H1 (cell line): Measurements from ENCODE around the gene KHDRBS1. TPM values are rescaled to one million over a fixed set of nuclear protein-coding genes. Genes with fewer than 3 reads are reported as not detected.

ENCODE experiments used
- CTCF ChIA-PET: fragments of 300-600 bp; sonication (Branson Sonifier 250); formaldehyde crosslinking; loops from one replicate; lab custom pipeline; 2021; ENCODE audit not compliant: partially characterized antibody; lab: Charles Lee
- POLR2A ChIA-PET: fragments of 300-600 bp; sonication (Branson Sonifier 250); formaldehyde crosslinking; loops from one replicate; lab custom pipeline; 2021; ENCODE audit warnings: inconsistent platforms; ENCODE audit not compliant: partially characterized antibody; lab: Charles Lee
- DNase-seq, 2 experiments: peaks; one replicate each; pipeline versions ENCODE4 v3.0.0 to v3.0.0-alpha.2; 2010 to 2022; ENCODE audit warnings: low spot score in 2 of 2, low read depth in 1 of 2, mixed read lengths in 1 of 2
- FAIRE-seq: peaks from 2 replicates; lab custom pipeline; 2011; peaks lifted over from hg19 to GRCh38; lab: Jason Lieb, UNC
- H2AFZ ChIP-seq: 2 replicates; pipeline ENCODE4 v1.8.1; 2012; ENCODE audit warnings: low read length, inconsistent platforms
- H2AK5ac ChIP-seq: 2 replicates; pipeline ENCODE4 v1.6.1; 2013; ENCODE audit warnings: low read depth, low read length
- H2BK120ac ChIP-seq: replicated peaks from 2 replicates; pipeline ENCODE3; 2013; ENCODE audit warnings: low read depth, low read length, inconsistent platforms
- H2BK12ac ChIP-seq: 2 replicates; pipeline ENCODE4 v1.6.1; 2013; ENCODE audit warnings: low read depth, low read length
- H2BK15ac ChIP-seq: 2 replicates; pipeline ENCODE4 v1.6.1; 2013; ENCODE audit warnings: low read length
- H2BK20ac ChIP-seq: 2 replicates; pipeline ENCODE4 v1.6.1; 2013; ENCODE audit warnings: low read length
- H2BK5ac ChIP-seq: 2 replicates; pipeline ENCODE4 v1.6.1; 2013; ENCODE audit warnings: low read depth, low read length
- H3K14ac ChIP-seq: 2 replicates; pipeline ENCODE4 v1.6.1; 2013; ENCODE audit warnings: inconsistent platforms; ENCODE audit not compliant: insufficient read length
- H3K18ac ChIP-seq: 2 replicates; pipeline ENCODE4 v1.6.1; 2013; ENCODE audit warnings: low read length; ENCODE audit errors: extremely low read depth
- H3K23ac ChIP-seq: 2 replicates; pipeline ENCODE4 v1.6.1; 2013; ENCODE audit warnings: inconsistent platforms; ENCODE audit not compliant: insufficient read length
- H3K23me2 ChIP-seq: 2 replicates; pipeline ENCODE4 v1.6.1; 2013; ENCODE audit warnings: low read depth, low read length
- H3K27ac ChIP-seq: 2 replicates; pipeline ENCODE4 v1.6.1; 2011; ENCODE audit warnings: low read depth, low read length, inconsistent platforms
- H3K27me3 ChIP-seq, 4 experiments: replicated peaks in 1 of 4; 1 replicate in 1 of 4; 2 replicates in 3 of 4; pipeline versions ENCODE4 v1.6.1 to v1.8.1; 2011 to 2013; ENCODE audit warnings: low read length in 3 of 4, mild to moderate bottlenecking in 3 of 4, inconsistent platforms in 2 of 4, mixed read lengths in 2 of 4, moderate library complexity in 1 of 4; ENCODE audit not compliant: control insufficient read depth in 3 of 4, insufficient read depth in 3 of 4; ENCODE audit errors: extremely low read depth in 1 of 4
- H3K36me3 ChIP-seq, 4 experiments: 2 replicates each; pipeline versions ENCODE4 v1.6.1 to v1.8.1; 2011 to 2013; ENCODE audit warnings: mild to moderate bottlenecking in 4 of 4, low read length in 3 of 4, moderate library complexity in 2 of 4, control low read depth in 1 of 4, inconsistent platforms in 1 of 4; ENCODE audit not compliant: insufficient read depth in 4 of 4, control insufficient read depth in 2 of 4
- H3K4ac ChIP-seq: replicated peaks from 2 replicates; pipeline ENCODE3; 2013; ENCODE audit warnings: low read length, low read depth, mixed read lengths, inconsistent platforms; ENCODE audit not compliant: insufficient read length
- H3K4me1 ChIP-seq, 4 experiments: replicated peaks in 1 of 4; 1 replicate in 1 of 4; 2 replicates in 3 of 4; pipeline versions ENCODE4 v1.6.1 to v1.8.1; 2011 to 2013; ENCODE audit warnings: low read length in 3 of 4, inconsistent platforms in 2 of 4, mixed read lengths in 1 of 4; ENCODE audit not compliant: insufficient read depth in 4 of 4, control insufficient read depth in 3 of 4
- H3K4me2 ChIP-seq, 2 experiments: 2 replicates each; pipeline versions ENCODE4 v1.6.1 to v1.8.1; 2011 to 2013; ENCODE audit warnings: low read depth in 2 of 2, low read length in 2 of 2, control low read depth in 1 of 2, inconsistent platforms in 1 of 2, mild to moderate bottlenecking in 1 of 2; ENCODE audit not compliant: insufficient read depth in 1 of 2
- H3K4me3 ChIP-seq, 4 experiments: fragments of 200-600, 300-600 bp in 1 of 4; sonication (generic), shearing (Covaris generic), sonication (Bioruptor Twin) in 1 of 4; 2 replicates each; pipeline versions ENCODE4 v1.5.1 to v1.8.1; 2011 to 2016; ENCODE audit warnings: low read length in 4 of 4, low read depth in 3 of 4, control low read depth in 2 of 4, inconsistent platforms in 2 of 4, mild to moderate bottlenecking in 2 of 4, mixed read lengths in 1 of 4, moderate library complexity in 1 of 4; ENCODE audit not compliant: insufficient read depth in 2 of 4; ENCODE audit errors: extremely low read depth in 1 of 4
- H3K56ac ChIP-seq: replicated peaks from 2 replicates; pipeline ENCODE3; 2013; ENCODE audit warnings: low read depth, mild to moderate bottlenecking, mixed read lengths, low read length, inconsistent platforms; ENCODE audit not compliant: insufficient read length
- H3K79me1 ChIP-seq: 2 replicates; pipeline ENCODE4 v1.6.1; 2013; ENCODE audit warnings: low read depth, low read length, control low read depth
- H3K79me2 ChIP-seq, 2 experiments: 2 replicates each; pipeline versions ENCODE4 v1.6.1 to v1.8.1; 2012 to 2013; ENCODE audit warnings: low read length in 2 of 2, mild to moderate bottlenecking in 2 of 2, inconsistent platforms in 1 of 2; ENCODE audit not compliant: insufficient read depth in 2 of 2, control insufficient read depth in 1 of 2
- H3K9ac ChIP-seq, 4 experiments: replicated peaks in 1 of 4; 1 replicate in 1 of 4; 2 replicates in 3 of 4; pipeline versions ENCODE4 v1.6.1 to v1.8.1; 2011 to 2013; ENCODE audit warnings: low read depth in 3 of 4, low read length in 3 of 4, control low read depth in 2 of 4, mild to moderate bottlenecking in 2 of 4, moderate library complexity in 2 of 4, inconsistent platforms in 1 of 4; ENCODE audit errors: extremely low read depth in 1 of 4
- H3K9me3 ChIP-seq, 2 experiments: 2 replicates each; pipeline versions ENCODE4 v1.6.1 to v1.8.1; 2012 to 2013; ENCODE audit warnings: mild to moderate bottlenecking in 2 of 2, moderate library complexity in 2 of 2, control low read depth in 1 of 2, inconsistent platforms in 1 of 2, low read depth in 1 of 2, low read length in 1 of 2, mixed read lengths in 1 of 2; ENCODE audit not compliant: insufficient read depth in 2 of 2
- H4K20me1 ChIP-seq, 2 experiments: replicated peaks in 1 of 2; 2 replicates each; pipeline versions ENCODE3 to v1.8.1; 2011 to 2013; ENCODE audit warnings: inconsistent platforms in 2 of 2, low read length in 2 of 2, mild to moderate bottlenecking in 1 of 2; ENCODE audit not compliant: insufficient read depth in 2 of 2, control insufficient read depth in 1 of 2
- H4K5ac ChIP-seq: 2 replicates; pipeline ENCODE4 v1.6.1; 2013; ENCODE audit warnings: low read length, low read depth, mixed read lengths, inconsistent platforms; ENCODE audit not compliant: insufficient read length
- H4K8ac ChIP-seq: 2 replicates; pipeline ENCODE4 v1.8.0; 2013; ENCODE audit warnings: mild to moderate bottlenecking, moderate library complexity, low read length, inconsistent platforms; ENCODE audit not compliant: insufficient read depth; ENCODE audit errors: extremely low read depth
- H4K91ac ChIP-seq: replicated peaks from 2 replicates; pipeline ENCODE3; 2013; ENCODE audit warnings: low read length, mixed read lengths, inconsistent platforms; ENCODE audit not compliant: insufficient read length
- GABPA ChIP-seq: IDR thresholded peaks from 2 replicates; pipeline ENCODE4 v1.6.1; 2011; ENCODE audit warnings: mild to moderate bottlenecking, low read length, moderate library complexity, borderline replicate concordance; ENCODE audit not compliant: insufficient read depth
- GTF2F1 ChIP-seq: IDR thresholded peaks from 2 replicates; pipeline ENCODE4 v1.6.1; 2012; ENCODE audit warnings: low read depth, low read length, improper control_type of control experiment, borderline replicate concordance
- JUND ChIP-seq: IDR thresholded peaks from 2 replicates; pipeline ENCODE4 v1.6.1; 2011; ENCODE audit warnings: mild to moderate bottlenecking, improper control_type of control experiment, low read length
- POLR2A ChIP-seq, 2 experiments: IDR thresholded peaks; 1 replicate in 1 of 2; 2 replicates in 1 of 2; pipeline ENCODE4 v1.6.1; 2011; ENCODE audit warnings: low read depth in 2 of 2, low read length in 2 of 2, mild to moderate bottlenecking in 2 of 2; ENCODE audit errors: control extremely low read depth in 1 of 2
- POU5F1 ChIP-seq: IDR thresholded peaks from 2 replicates; pipeline ENCODE4 v1.6.1; 2011; ENCODE audit warnings: low read depth, mild to moderate bottlenecking, low read length, moderate library complexity
- RAD21 ChIP-seq, 2 experiments: IDR thresholded peaks in 1 of 2; conservative IDR thresholded peaks in 1 of 2; 2 replicates each; pipeline ENCODE4 v1.6.1; 2011; ENCODE audit warnings: low read depth in 2 of 2, low read length in 2 of 2, improper control_type of control experiment in 1 of 2, inconsistent platforms in 1 of 2, mild to moderate bottlenecking in 1 of 2, moderate library complexity in 1 of 2
- RNF2 ChIP-seq: fragments of 200-900, 300-1000 bp; sonication (generic); IDR thresholded peaks from 2 replicates; pipeline ENCODE4 v1.7.1; 2016; ENCODE audit warnings: borderline replicate concordance, low read depth, mild to moderate bottlenecking, antibody characterized with exemption, low read length; ENCODE audit not compliant: poor library complexity, severe bottlenecking; ENCODE audit errors: missing control alignments
- SP1 ChIP-seq: IDR thresholded peaks from 2 replicates; pipeline ENCODE4 v1.6.1; 2011; ENCODE audit warnings: low read depth, low read length
- SP4 ChIP-seq: IDR thresholded peaks from 2 replicates; pipeline ENCODE4 v1.6.1; 2012; ENCODE audit warnings: low read length, inconsistent platforms
- SUZ12 ChIP-seq: fragments of 200-600 bp; sonication (generic); IDR thresholded peaks from 2 replicates; pipeline ENCODE4 v1.6.1; 2012; ENCODE audit warnings: mild to moderate bottlenecking, inconsistent platforms, low read length, moderate library complexity, mixed read lengths
- TCF12 ChIP-seq: IDR thresholded peaks from 2 replicates; pipeline ENCODE4 v1.6.1; 2011; ENCODE audit warnings: low read depth, mild to moderate bottlenecking, low read length
- TEAD4 ChIP-seq: IDR thresholded peaks from 2 replicates; pipeline ENCODE4 v1.6.1; 2012; ENCODE audit warnings: low read depth, low read length, inconsistent platforms, mixed read lengths
- ZNF274 ChIP-seq: IDR thresholded peaks from 2 replicates; pipeline ENCODE4 v1.7.0; 2012; ENCODE audit warnings: low read length, borderline replicate concordance; ENCODE audit errors: extremely low read depth
- WGBS, 2 experiments: shearing (Covaris generic) in 1 of 2; methylation state at CpG; one replicate each; pipeline versions ENCODE4 v1.1.6 to v1.1.7; 2013 to 2015; ENCODE audit warnings: low lambda C conversion rate in 2 of 2, mixed read lengths in 2 of 2, inconsistent platforms in 1 of 2, low coverage in 1 of 2, missing lambda C conversion rate in 1 of 2; ENCODE audit not compliant: insufficient replicate concordance in 2 of 2, insufficient coverage in 1 of 2, insufficient read length in 1 of 2; ENCODE audit errors: extremely low coverage in 1 of 2, missing lambda C conversion rate in 1 of 2; 5-methylcytosine and 5-hydroxymethylcytosine counted together
- polyA plus RNA-seq, 7 experiments: library from polyadenylated mRNA; depleted of rRNA in 3 of 7; stranded (reverse) in 5 of 7; unstranded in 2 of 7; fragments of >200 nt in 5 of 7; fragments of 200-250 nt in 2 of 7; gene quantifications; 1 replicate in 5 of 7; 2 replicates in 1 of 7; 4 replicates in 1 of 7; pipeline versions ENCODE4 v1.2.1 to v1.2.3, GENCODE V29; 2011 to 2013; ENCODE audit warnings: missing spikeins in 2 of 7, mixed read lengths in 2 of 7
- total RNA-seq: library from RNA; stranded (reverse); fragmentation: NEBNext Ultra II Directional; extraction: Animal tissue kit (Norgen Biotek cat#: 25700); gene quantifications from 2 replicates; pipeline ENCODE4 v1.2.1, GENCODE V29; 2021
- TF ChIP-seq, protein P1 (sequence below): IDR thresholded peaks from 2 replicates; pipeline ENCODE4 v1.6.1; 2012; ENCODE audit warnings: inconsistent platforms

The KHDRBS1 gene
- total and polyA plus RNA-seq, 2 of the 8 experiments (the other 6 are each of a cell fraction or from before 2014, with no cell fraction given), result 53.8 to 284 TPM

DNA sequence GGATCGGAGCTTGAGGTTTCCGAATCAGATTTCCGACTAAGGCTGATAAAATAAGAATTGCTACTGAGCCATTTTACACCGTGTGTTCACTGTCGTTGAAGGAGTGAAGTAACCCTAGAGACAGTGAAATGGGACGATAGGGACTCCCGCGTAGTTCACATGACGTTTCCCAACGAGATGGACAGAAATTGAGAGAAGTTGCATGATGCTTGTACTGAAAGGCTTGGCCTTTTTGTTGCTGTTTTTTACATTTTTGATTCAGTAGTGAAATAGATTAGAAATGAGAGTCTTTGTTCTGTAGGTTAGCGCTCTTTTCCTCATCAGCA, 1.2 kb downstream of the KHDRBS1 start:
- ChIA-PET POLR2A (interaction anchor here (0.6 to 5.2 kb wide), 17 partner anchors 10 to 234 kb away, joined by 3 to 49 read pairs (median 3); partner anchors contain the start of gene TMEM39B), CTCF (interaction anchor here (2.2 kb wide), 1 partner anchor 11 kb away, joined by 15 read pairs; no protein-coding TSS in a partner anchor)
- no peak overlapping the region for H4K8ac ChIP-seq
- H3K18ac ChIP-seq, result peak overlapping the region; percentile 99; the same call in 1 of the 2 replicates
- peaks cover 5% of the 10 kb centered on the region for H3K23me2 ChIP-seq
- H3K56ac ChIP-seq, result peak overlapping the region; percentile 65
- H2BK5ac ChIP-seq, result peak overlapping the region; percentile 95; the same call in 1 of the 2 replicates
- H3K23ac ChIP-seq, result no peak overlapping the region
- H2BK120ac ChIP-seq, result no peak overlapping the region
- peak overlapping the region; percentile 65 to 98 (median 95) for H3K4me3 ChIP-seq
- no peak overlapping the region for H2BK20ac ChIP-seq
- H3K27ac ChIP-seq, result 0 out of 2 replicates have a peak overlapping the region, but pooled peaks have one; percentile 91
- no peak for DNase-seq
- H3K4ac ChIP-seq, result peak overlapping the region; percentile 82
- peaks cover 0 to 9% (median 3%) of the 10 kb centered on the region in 4 experiments; a peak in 4 of 8 replicates for H3K36me3 ChIP-seq
- H2AK5ac ChIP-seq, result no peak overlapping the region
- peak overlapping the region; percentile 57 to 94 (median 78) for H3K9ac ChIP-seq
- H4K91ac ChIP-seq, result no peak overlapping the region
- no peaks in the 10 kb centered on the region for H3K79me1 ChIP-seq
- no peaks in the 10 kb centered on the region for H3K9me3 ChIP-seq
- H3K27me3 ChIP-seq, result no peaks in the 10 kb centered on the region
- WGBS, 2 experiments, result 2% methylated on average over 11 of the region's 11 CpGs; no CpG with 5 or more reads in 1 of the 2 experiments
- no peak overlapping the region for H2BK15ac ChIP-seq
- peaks cover 23 to 24% of the 10 kb centered on the region in 2 experiments for H4K20me1 ChIP-seq
- H2AFZ ChIP-seq, result no peak overlapping the region
- H2BK12ac ChIP-seq, result no peak overlapping the region
- no peak overlapping the region for H3K14ac ChIP-seq
- H4K5ac ChIP-seq, result no peak overlapping the region
- peaks cover 43 to 61% of the 10 kb centered on the region in 2 experiments for H3K79me2 ChIP-seq
- H3K4me1 ChIP-seq, result peaks cover 0 to 7% (median 6%) of the 10 kb centered on the region in 4 experiments; a peak in 6 of 7 replicates
- peak overlapping the region; percentile 85 to 89 for H3K4me2 ChIP-seq
- no peak for FAIRE-seq
- TF ChIP-seq TCF12 (no peak), SP4 (no peak), RNF2 (no peak), JUND (no peak), SP1 (no peak), POLR2A (IDR thresholded peaks at IDR 0.05; ENCODE audit: control extremely low read depth in 1 of 2, low read depth in 2 of 2, low read length in 2 of 2) (no peak), TEAD4 (no peak), SUZ12 (no peak), GABPA (no peak), ZNF274 (no peak), RAD21 (IDR thresholded peaks at IDR 0.05 in 1 of 2, conservative IDR thresholded peaks at IDR 0.05 in 1 of 2; ENCODE audit: low read depth in 2 of 2, low read length in 2 of 2) (no peak), POU5F1 (no peak), GTF2F1 (no peak)
- TF ChIP-seq, protein P1, sequence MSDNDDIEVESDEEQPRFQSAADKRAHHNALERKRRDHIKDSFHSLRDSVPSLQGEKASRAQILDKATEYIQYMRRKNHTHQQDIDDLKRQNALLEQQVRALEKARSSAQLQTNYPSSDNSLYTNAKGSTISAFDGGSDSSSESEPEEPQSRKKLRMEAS, result no peak
